Endometrium (tissue), 2 donors: ENCODE data around the gene KCNQ1.

Experiments used
- FAIRE-seq: peaks from 2 replicates; lab custom pipeline; 2012; peaks lifted over from hg19 to GRCh38; lab: Jason Lieb, UNC
- donor health status: control.
- donor health status: control.

The KCNQ1 gene

DNA sequence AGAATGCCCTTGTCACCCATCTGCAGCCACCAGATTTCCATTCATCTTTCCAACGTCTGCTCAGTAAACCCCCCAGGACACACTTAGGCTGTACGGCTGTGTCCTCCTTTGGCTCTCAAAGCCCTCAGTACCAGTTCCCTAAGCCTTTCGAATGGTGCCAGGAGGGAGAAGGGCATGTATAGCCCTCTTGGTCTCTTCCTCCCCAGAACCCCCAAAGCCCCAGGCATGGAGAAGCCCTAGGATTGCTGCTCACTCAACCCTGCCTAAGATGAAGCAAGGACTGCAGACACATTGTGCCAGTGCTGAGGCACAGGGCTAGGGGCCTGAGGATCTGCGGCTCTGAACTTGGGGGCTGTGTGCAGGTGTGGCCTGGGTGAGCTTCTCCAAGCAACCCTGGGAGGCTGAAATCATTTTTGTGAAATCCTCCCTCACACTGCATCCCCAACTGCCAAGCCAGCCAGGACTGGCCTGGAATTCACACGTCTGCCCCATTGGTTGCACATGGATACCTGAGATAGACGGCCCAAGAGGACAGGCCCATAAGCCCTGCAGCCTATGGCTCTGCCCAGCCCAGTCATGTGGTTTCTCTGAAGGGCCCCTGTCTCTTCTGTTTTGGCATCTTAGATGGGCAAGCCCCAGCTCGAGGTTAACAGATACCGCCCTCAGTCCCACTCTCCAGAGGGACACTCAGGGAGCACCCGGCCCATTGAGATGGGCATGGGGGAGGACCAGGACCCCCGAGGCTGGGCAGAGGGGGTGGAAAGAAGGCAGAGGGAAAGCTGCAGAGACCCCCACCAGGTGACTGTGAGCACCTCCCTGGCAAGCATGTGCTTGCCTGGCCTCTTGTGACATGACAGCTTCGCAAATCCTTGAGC, 221.0 kb downstream of the KCNQ1 start:
- FAIRE-seq: no peak

GRCh38 chr11:2666401-2666741, 221.6 kb downstream of the KCNQ1 start:
- FAIRE-seq: no peak

DNA sequence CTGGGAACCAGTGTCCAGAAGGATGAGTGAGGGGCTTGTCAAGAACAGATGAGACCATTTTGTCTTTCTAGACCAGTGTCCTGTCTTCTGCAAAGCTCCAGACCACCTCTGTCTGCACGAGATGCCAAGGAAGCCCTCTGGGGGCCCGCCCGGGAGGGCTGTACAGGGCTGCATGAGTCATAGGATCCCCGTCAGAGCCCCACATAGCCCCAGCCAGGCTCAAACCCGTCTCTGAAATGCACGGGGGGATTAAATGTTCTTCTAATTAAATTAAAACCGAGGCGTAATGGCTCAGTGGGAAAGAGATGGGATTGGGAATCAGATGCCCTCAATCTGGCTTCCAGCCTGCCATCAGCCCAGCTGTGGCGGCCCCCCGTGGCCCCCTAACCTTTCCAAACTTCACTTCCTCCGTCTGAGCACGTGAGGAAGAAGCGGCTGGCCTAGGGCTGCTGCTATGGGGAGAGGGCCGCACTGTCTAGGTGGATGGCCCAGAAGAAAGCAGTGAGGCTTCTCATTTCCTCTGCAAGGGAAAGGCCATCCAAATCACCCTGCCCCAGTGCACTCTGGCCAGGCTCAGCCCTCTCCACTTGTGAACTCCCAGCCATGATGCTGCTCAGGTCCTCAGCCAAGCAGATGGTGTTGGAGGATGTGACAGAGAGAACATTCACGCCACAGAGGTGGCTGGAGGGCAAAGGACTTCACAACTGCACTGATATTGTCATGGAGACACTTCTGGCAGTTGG, 222.2 kb downstream of the KCNQ1 start:
- FAIRE-seq: no peak

DNA sequence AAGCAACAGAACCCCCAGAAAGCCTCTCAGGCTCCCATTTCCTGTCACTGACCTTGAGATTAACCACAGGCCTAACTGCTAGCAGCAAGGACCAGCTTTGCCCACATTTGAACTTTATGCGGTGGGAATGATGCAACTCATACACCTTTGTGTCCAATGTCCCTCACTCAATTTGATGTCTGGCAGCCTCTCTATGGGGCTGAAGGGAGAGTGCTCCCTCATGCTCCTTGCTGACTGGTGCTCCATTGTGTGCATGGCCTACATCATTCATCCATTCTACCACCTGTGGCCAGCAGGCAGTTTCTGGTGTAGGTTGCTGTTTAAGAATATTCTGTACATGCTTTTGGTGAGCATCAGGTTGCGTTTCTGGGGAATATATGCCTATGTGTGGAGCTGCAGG, 223.1 kb downstream of the KCNQ1 start:
- FAIRE-seq: no peak

DNA sequence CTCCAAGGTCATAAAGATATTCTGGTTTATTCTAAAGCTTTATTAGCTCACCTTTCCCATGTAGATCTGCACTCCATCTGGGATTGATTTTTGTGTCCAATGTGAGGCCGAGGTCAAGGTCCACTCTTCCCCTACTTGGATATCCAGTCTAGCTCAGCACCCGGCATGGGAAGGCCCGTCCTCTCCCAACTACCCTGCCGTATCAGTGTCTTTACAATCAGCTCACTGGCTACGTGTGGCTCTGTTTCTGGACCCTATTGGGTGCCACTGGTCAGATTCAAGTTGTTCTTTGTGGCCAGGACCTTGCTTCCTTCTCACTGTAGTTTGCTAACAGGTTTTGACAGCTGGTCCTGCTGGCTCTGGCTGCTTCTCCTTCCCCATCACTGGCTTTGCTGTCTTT, 224.1 kb downstream of the KCNQ1 start:
- no peak for FAIRE-seq

- FAIRE-seq: no peak
Observed at GRCh38 chr11:2669634-2670469, 225.0 kb downstream of the KCNQ1 start.

- no peak for FAIRE-seq
Observed at GRCh38 chr11:2670541-2671100, 225.8 kb downstream of the KCNQ1 start.

GRCh38 chr11:2671748-2672147, 226.9 kb downstream of the KCNQ1 start:
- no peak for FAIRE-seq

DNA sequence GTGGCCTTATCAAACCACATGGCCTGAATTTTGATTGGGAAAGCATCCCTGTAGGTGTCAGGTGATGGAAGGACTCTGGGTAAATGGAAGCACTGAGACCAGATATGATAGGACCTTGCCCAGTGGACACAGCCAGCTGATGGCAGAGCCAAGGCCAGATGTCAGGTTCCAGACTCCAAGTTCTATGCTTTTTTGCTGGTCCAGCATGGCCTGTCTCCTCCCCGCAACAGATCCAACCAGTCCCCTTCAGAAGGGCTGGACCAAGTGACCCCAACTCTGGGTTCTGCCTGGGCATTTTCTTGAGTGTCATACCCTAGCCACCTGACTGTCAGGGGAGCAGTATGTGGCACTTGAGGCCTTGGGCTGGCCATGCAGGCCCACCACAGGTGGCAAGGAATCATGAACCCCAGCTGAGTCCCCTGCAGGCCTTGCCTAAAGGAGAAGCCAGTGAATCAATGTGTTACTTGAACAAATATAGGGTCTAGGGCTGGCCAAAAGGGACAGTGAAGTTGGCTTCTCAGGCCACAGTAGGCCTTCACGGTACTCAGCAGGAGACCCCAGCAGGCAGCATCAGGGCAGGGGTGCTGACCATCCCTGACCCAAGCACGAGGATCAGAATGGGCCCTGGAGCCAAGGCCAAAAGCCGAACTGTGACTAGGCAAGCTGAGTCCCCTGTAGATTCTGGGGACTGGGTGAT, 227.9 kb downstream of the KCNQ1 start:
- FAIRE-seq: no peak

- FAIRE-seq: no peak
Observed at GRCh38 chr11:2673250-2673610, 228.4 kb downstream of the KCNQ1 start.

DNA sequence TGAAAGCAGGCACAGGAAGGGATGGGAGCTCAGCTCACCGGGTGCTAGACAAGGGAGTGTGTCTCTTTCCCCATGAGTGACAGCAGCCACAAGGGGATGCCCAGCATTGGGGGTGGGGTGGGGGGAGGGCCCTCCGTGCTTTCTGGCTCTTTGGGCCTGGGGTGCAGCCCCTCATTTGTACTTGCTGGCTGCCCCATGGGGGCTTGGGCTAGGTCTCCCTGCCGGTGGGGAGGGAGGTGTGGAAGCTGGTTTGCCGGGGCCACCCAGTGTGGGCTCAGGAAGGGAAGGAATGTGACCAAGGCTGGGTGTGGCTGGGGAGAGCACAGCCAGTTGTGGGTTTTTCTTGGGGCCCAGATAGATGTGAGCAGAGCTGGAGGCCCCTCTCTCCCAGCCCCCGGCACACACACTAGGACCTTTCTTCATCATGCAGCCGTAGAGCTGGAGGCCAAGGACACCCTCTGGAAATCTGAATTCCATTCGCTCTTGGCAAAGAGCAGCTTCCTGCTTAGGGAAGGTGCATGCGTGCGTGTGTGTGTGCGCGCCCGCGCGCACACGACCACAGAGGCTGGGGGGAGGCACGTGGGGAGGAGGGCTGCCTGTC, 229.2 kb downstream of the KCNQ1 start:
- FAIRE-seq: no peak

DNA sequence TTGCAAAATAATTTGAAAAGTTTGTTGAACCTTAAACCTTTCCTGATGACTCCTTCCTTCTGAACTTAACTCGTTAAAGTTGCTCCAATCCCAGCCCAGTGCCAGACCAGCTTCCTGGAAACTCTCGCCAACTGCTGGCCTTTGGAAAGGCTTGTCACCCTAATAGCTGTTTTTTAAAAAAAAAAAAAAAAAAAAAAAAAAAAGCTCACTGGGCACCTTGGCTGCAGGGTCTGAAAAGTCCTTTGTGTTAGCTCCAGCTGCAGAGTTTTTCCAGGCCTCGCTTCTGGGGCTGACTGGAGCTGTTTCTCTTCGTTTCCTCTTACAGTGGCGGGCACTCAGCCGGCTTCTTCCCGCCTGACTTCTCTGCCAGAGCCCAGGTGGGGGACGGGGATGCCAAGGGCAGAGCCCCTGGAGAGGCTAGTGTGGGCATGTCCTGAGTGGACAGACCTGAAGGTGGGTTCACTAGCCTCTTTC, 229.9 kb downstream of the KCNQ1 start:
- no peak for FAIRE-seq

DNA sequence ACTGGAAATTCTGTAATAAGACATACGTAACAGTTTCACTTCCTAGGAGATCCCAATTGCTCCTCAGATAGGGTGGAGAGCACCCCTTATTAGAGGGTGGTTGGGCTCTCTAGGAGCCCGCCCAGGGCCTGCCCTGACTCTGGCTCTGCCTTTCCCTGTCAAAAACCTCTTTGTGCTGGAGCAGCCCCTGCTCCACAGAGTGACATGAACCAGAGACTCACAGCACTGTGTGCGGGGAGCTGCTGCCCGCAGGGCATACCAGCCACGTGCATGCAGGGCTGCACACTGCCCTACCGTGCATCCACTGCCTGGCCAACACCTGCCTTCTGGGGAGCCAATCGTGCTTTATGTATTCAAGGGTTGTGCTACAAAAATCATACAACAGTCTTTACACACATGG, 230.7 kb downstream of the KCNQ1 start:
- no peak for FAIRE-seq

DNA sequence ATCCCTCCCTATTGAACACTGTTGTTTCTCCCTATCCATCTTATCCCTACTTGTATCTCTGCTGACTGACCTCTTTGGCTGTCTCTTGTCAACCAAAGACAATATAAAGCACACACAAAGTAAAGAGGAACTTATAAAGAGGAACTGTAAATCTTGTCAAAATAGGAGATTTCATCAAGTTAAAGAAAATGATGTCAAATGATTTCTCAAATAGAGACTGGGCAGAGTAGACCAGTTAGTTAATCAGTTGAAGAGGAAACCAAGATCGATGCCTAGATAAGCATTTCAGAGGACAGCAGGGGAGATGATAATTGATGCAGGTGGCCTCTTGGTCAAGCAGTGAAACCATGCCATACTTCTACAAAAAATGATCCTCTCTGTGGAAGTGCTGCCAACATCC, 232.3 kb downstream of the KCNQ1 start:
- no peak for FAIRE-seq

DNA sequence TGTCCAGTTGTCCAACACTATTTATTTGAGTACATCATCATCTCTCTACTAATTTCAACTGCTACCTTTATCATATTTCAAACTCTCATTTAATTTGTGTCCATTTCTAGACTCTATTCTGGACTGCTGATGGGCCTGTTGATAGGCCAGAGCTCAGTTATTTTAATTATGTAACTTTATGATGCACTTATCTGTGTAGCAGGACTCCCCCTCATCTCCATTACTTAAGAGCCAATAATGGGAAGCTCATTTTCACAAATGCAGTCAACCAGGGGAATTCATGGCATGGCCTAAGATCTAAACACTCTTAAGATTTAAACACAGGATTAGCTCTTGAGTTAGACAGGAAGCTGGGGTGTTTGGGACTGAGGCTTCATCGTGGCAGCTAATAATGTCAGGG, 233.6 kb downstream of the KCNQ1 start:
- FAIRE-seq: no peak

GRCh38 chr11:2679011-2679676, 234.3 kb downstream of the KCNQ1 start:
- FAIRE-seq: no peak

GRCh38 chr11:2681408-2682145, 236.8 kb downstream of the KCNQ1 start:
- FAIRE-seq: no peak

GRCh38 chr11:2683806-2684205, 239.0 kb downstream of the KCNQ1 start:
- FAIRE-seq: no peak

- no peak for FAIRE-seq
Observed at GRCh38 chr11:2684581-2684980, 239.8 kb downstream of the KCNQ1 start.

GRCh38 chr11:2685051-2685450, 240.2 kb downstream of the KCNQ1 start:
- no peak for FAIRE-seq
